Upper lobe of right lung (tissue), 1 donor: ENCODE results near the gene LRFN4. TPM values are rescaled to one million over a fixed set of nuclear protein-coding genes. Genes with fewer than 3 reads are reported as not detected.

ENCODE experiments used
- ATAC-seq: fragments of 200-7000 bp; cut with Tn5 transposase; one replicate; pipeline ENCODE4 v1.9.1; 2020; ENCODE audit warnings: mild to moderate bottlenecking, moderate library complexity
- DNase-seq: peaks from one replicate; pipeline ENCODE4 v3.0.0-alpha.2; 2020
- H3K27ac ChIP-seq: fragments of 200-600 bp; one replicate; pipeline ENCODE4 v1.8.0; 2022
- H3K27me3 ChIP-seq: fragments of 200-600 bp; one replicate; pipeline ENCODE4 v1.8.0; 2022; ENCODE audit warnings: mild to moderate bottlenecking
- H3K36me3 ChIP-seq: fragments of 200-600 bp; one replicate; pipeline ENCODE4 v1.8.0; 2022
- H3K4me1 ChIP-seq: fragments of 200-600 bp; one replicate; pipeline ENCODE4 v1.8.0; 2022
- H3K4me3 ChIP-seq: fragments of 200-600 bp; one replicate; pipeline ENCODE4 v1.8.0; 2022; ENCODE audit warnings: mild to moderate bottlenecking
- H3K9me3 ChIP-seq: fragments of 200-600 bp; one replicate; pipeline ENCODE4 v1.8.0; 2022
- CTCF ChIP-seq: fragments of 200-600 bp; IDR thresholded peaks from one replicate; pipeline ENCODE4 v1.8.0; 2022; ENCODE audit warnings: antibody characterized with exemption
- intact Hi-C: fragments of 100-400 bp; cut with DNase I; formaldehyde crosslinking; loops from one replicate; pipeline ENCODE4 v1.11.0; 2022
- total RNA-seq: library from RNA; stranded (reverse); fragmentation: NEBNext Ultra II Directional; extraction: Animal tissue kit (Norgen Biotek cat#: 25700); gene quantifications from one replicate; pipeline ENCODE4 v1.2.1, GENCODE V29; 2021
- donor health status: DM: no; HTN: yes; CAD: no; lungs with severe emphysema.

LRFN4 gene
- total RNA-seq, 1 donor from 2014 or later = 14.0 TPM

- Histone ChIP-seq H3K4me3 (no peak overlapping the region), H3K4me1 (no peaks in the 10 kb centered on the region), H3K9me3 (no peaks in the 10 kb centered on the region), H3K36me3 (no peaks in the 10 kb centered on the region), H3K27me3 (no peaks in the 10 kb centered on the region), H3K27ac (no peak overlapping the region)
- no peak for DNase-seq
- no peak for TF ChIP-seq CTCF
- intact Hi-C loops = no loop called here
- ATAC-seq = no peak
Measured at GRCh38 chr11:66885950-66886440, 29.1 kb downstream of the LRFN4 start.

GRCh38 chr11:66886671-66887221, 29.9 kb downstream of the LRFN4 start:
- DNase-seq = no peak
- Histone ChIP-seq H3K36me3 (no peaks in the 10 kb centered on the region), H3K4me1 (no peaks in the 10 kb centered on the region), H3K9me3 (no peaks in the 10 kb centered on the region), H3K4me3 (no peak overlapping the region), H3K27ac (no peak overlapping the region), H3K27me3 (no peaks in the 10 kb centered on the region)
- TF ChIP-seq CTCF = no peak
- ATAC-seq = peak; percentile 50
- intact Hi-C loops = no loop called here

DNA sequence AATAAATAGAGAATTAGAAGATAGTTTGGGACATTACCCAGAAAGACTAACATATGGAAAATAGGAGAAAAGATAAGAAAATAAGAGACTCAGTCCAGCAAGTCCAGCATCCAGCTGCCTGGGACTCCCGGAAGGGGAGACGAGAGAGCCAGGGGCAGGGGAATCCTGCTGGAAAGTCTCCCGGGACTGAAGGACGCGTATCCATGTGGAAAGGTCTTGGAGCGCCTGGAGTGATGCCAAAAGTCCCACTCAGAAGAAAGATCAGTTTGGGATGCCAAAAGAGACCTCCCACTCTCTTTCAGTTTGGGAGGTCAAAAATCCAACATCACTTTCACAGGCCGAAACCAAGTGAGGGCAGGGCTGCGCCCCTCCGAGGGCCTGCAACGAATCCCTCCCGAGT, 30.7 kb downstream of the LRFN4 start:
- DNase-seq = no peak
- intact Hi-C loops = no loop called here
- no peaks in the 10 kb centered on the region for H3K36me3 ChIP-seq

DNA sequence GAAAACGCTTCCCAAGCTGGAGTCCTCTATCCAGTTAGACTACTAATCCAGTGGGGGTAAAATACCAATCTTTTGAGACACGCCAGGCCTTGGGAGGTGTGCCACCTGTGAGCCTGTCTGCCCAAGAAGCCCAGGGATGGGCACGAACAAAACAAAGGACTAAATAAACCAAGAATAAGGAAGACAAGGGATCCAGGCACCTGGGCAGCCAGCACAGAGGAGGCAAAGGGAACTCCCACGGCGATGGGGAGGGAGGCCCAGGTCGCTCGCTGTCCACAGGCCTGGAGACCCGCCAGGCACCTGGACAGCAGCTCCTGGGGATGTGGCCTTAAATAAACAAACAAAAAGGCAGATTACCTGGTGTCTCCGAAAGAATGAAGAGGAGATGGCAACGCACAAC, 31.4 kb downstream of the LRFN4 start:
- Histone ChIP-seq H3K27ac (no peak overlapping the region), H3K9me3 (no peaks in the 10 kb centered on the region), H3K4me1 (no peaks in the 10 kb centered on the region), H3K36me3 (no peaks in the 10 kb centered on the region), H3K4me3 (no peak overlapping the region), H3K27me3 (no peaks in the 10 kb centered on the region)
- no peak for DNase-seq
- no peak for ATAC-seq
- no peak for TF ChIP-seq CTCF
- intact Hi-C loops = no loop called here

More for the DNA sequence above, 30.7 kb downstream of the LRFN4 start:
- Histone ChIP-seq H3K9me3 (no peaks in the 10 kb centered on the region), H3K27ac (no peak overlapping the region), H3K27me3 (no peaks in the 10 kb centered on the region), H3K4me1 (no peaks in the 10 kb centered on the region), H3K4me3 (no peak overlapping the region)
- TF ChIP-seq CTCF = no peak
- no peak for ATAC-seq

- H3K27me3 ChIP-seq = no peaks in the 10 kb centered on the region
- H3K36me3 ChIP-seq = no peaks in the 10 kb centered on the region
- ATAC-seq (no peak), DNase-seq (no peak)
- TF ChIP-seq CTCF = no peak
- no peak overlapping the region for H3K27ac ChIP-seq
- no peaks in the 10 kb centered on the region for H3K9me3 ChIP-seq
- intact Hi-C loops = no loop called here
- no peaks in the 10 kb centered on the region for H3K4me1 ChIP-seq
- no peak overlapping the region for H3K4me3 ChIP-seq
Measured at GRCh38 chr11:66889960-66890359, 33.1 kb downstream of the LRFN4 start.
